Esophagus squamous epithelium (tissue), 4 donors: ENCODE results near the gene DYNC2H1.

ENCODE experiments used
- POLR2A ChIP-seq, 4 donors: fragments of 450-650 bp; IDR thresholded peaks; one replicate each; pipeline ENCODE4 v1.6.1; 2017; ENCODE audit warnings: antibody characterized with exemption in 4 of 4, mild to moderate bottlenecking in 4 of 4, moderate library complexity in 3 of 4
- TF ChIP-seq, protein P1 (sequence below), 6 experiments: fragments of 450-650 bp in 4 of 6; fragments of 200-600 bp in 2 of 6; sonication (generic) in 2 of 6; IDR thresholded peaks; one replicate each; pipeline ENCODE4 v1.5.1; 2016 to 2019; ENCODE audit warnings: antibody characterized with exemption in 6 of 6, mild to moderate bottlenecking in 4 of 6, moderate library complexity in 4 of 6

DNA sequence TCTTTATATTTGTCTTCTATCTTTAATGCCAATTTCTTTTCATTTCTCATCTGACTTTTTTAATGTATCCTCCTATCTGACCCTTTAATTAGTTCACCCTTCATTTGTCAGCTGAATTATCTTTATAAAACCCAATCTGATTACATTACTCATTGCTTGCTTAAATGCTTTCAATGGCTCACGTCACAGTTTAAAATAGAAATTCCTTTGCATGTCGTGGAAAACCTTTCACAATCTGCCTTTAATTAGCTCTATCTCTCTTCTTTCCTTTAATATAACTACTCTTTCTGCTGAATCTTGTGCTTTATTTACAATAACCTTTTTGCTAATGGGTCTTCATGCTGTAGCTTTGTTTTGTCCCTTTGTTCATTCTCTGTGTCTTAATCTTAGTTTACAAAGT lies 125.7 kb downstream of the DYNC2H1 start:
- TF ChIP-seq, protein P1, sequence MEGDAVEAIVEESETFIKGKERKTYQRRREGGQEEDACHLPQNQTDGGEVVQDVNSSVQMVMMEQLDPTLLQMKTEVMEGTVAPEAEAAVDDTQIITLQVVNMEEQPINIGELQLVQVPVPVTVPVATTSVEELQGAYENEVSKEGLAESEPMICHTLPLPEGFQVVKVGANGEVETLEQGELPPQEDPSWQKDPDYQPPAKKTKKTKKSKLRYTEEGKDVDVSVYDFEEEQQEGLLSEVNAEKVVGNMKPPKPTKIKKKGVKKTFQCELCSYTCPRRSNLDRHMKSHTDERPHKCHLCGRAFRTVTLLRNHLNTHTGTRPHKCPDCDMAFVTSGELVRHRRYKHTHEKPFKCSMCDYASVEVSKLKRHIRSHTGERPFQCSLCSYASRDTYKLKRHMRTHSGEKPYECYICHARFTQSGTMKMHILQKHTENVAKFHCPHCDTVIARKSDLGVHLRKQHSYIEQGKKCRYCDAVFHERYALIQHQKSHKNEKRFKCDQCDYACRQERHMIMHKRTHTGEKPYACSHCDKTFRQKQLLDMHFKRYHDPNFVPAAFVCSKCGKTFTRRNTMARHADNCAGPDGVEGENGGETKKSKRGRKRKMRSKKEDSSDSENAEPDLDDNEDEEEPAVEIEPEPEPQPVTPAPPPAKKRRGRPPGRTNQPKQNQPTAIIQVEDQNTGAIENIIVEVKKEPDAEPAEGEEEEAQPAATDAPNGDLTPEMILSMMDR (IDR thresholded peaks at IDR 0.05) = no peak
- no peak for TF ChIP-seq POLR2A (IDR thresholded peaks at IDR 0.05)
